Measurements from ENCODE around the gene DSCAML1. TPM values are rescaled to one million over a fixed set of nuclear protein-coding genes. Genes with fewer than 3 reads are reported as not detected.

The DSCAML1 gene
- total and polyA plus RNA-seq, 8 donors = 0.08 to 2.9 (median 0.45) TPM

- peaks cover 40 to 100% (median 98%) of the 10 kb centered on the region in 4 donors for H3K36me3 ChIP-seq
- H3K27ac ChIP-seq = no peak overlapping the region
- H3K27me3 ChIP-seq = no peaks in the 10 kb centered on the region
- TF ChIP-seq EP300 (IDR thresholded peaks at IDR 0.05) (no peak), POLR2A (IDR thresholded peaks at IDR 0.05) (no peak), POLR2AphosphoS5 (IDR thresholded peaks at IDR 0.05) (no peak)
- TF ChIP-seq, protein P1, sequence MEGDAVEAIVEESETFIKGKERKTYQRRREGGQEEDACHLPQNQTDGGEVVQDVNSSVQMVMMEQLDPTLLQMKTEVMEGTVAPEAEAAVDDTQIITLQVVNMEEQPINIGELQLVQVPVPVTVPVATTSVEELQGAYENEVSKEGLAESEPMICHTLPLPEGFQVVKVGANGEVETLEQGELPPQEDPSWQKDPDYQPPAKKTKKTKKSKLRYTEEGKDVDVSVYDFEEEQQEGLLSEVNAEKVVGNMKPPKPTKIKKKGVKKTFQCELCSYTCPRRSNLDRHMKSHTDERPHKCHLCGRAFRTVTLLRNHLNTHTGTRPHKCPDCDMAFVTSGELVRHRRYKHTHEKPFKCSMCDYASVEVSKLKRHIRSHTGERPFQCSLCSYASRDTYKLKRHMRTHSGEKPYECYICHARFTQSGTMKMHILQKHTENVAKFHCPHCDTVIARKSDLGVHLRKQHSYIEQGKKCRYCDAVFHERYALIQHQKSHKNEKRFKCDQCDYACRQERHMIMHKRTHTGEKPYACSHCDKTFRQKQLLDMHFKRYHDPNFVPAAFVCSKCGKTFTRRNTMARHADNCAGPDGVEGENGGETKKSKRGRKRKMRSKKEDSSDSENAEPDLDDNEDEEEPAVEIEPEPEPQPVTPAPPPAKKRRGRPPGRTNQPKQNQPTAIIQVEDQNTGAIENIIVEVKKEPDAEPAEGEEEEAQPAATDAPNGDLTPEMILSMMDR (IDR thresholded peaks at IDR 0.05) = no peak
- intact Hi-C loops (cut with DNase I; ENCODE audit: low total_unique reads) = no loop called here
- 94 to 98% (median 96%) methylated on average over 9 of the region's 9 CpGs for WGBS, 5 donors
- DNase-seq = no peak
- no peaks in the 10 kb centered on the region for H3K4me1 ChIP-seq
- no peaks in the 10 kb centered on the region for H3K9me3 ChIP-seq
- no peak overlapping the region for H3K4me3 ChIP-seq
These were observed 411.1 kb downstream of the DSCAML1 start for GRCh38 chr11:117385906-117386305.

DNA sequence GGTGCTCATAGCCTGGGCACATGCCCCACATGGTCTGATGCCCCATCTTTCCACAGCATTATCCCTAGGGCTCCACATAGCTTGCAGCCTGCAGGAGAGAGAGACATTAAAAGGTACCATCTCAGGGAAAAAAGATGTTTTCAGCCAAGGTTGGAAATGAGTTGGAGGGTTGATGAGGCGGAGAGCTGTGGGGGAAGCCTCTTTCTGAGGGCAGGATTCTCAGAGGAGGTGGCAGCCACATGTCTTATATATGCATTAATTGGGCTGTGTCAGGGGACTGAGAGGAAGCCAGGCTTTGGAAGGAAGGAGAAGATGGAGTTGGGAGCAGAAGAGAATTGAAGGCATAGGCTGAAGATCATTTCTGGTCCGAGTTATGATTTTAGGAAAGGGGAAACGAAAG, 411.5 kb downstream of the DSCAML1 start:
- TF ChIP-seq, protein P1 (IDR thresholded peaks at IDR 0.05) = no peak
- TF ChIP-seq POLR2AphosphoS5 (IDR thresholded peaks at IDR 0.05) (no peak), EP300 (IDR thresholded peaks at IDR 0.05) (no peak), POLR2A (IDR thresholded peaks at IDR 0.05) (no peak)
- WGBS, 5 donors = 90 to 99% (median 97%) methylated on average over 3 of the region's 3 CpGs
- Histone ChIP-seq H3K36me3 (peaks cover 41 to 100% (median 98%) of the 10 kb centered on the region in 4 donors), H3K9me3 (no peaks in the 10 kb centered on the region), H3K27ac (no peak overlapping the region), H3K4me3 (no peak overlapping the region), H3K27me3 (no peaks in the 10 kb centered on the region), H3K4me1 (no peaks in the 10 kb centered on the region)
- DNase-seq = no peak
- intact Hi-C loops (cut with DNase I; ENCODE audit: low total_unique reads) = no loop called here

- Histone ChIP-seq H3K27me3 (no peaks in the 10 kb centered on the region), H3K36me3 (peaks cover 41 to 98% (median 97%) of the 10 kb centered on the region in 4 donors), H3K27ac (no peak overlapping the region), H3K4me1 (no peaks in the 10 kb centered on the region), H3K4me3 (no peak overlapping the region), H3K9me3 (no peaks in the 10 kb centered on the region)
- DNase-seq = no peak
- TF ChIP-seq POLR2AphosphoS5 (IDR thresholded peaks at IDR 0.05) (no peak), POLR2A (IDR thresholded peaks at IDR 0.05) (no peak), EP300 (IDR thresholded peaks at IDR 0.05) (no peak)
- TF ChIP-seq, protein P1 (IDR thresholded peaks at IDR 0.05) = no peak
- 64 to 88% (median 73%) methylated on average over 1 of the region's 1 CpG for WGBS, 5 donors
- intact Hi-C loops (cut with DNase I; ENCODE audit: low total_unique reads) = no loop called here
These were observed 413.0 kb downstream of the DSCAML1 start for GRCh38 chr11:117384045-117384444.

GRCh38 chr11:117382746-117383145, 414.3 kb downstream of the DSCAML1 start:
- Histone ChIP-seq H3K27me3 (no peaks in the 10 kb centered on the region), H3K4me3 (no peak overlapping the region), H3K27ac (no peak overlapping the region), H3K9me3 (no peaks in the 10 kb centered on the region), H3K4me1 (no peaks in the 10 kb centered on the region), H3K36me3 (peaks cover 41 to 98% (median 96%) of the 10 kb centered on the region in 4 donors)
- 82 to 100% (median 92%) methylated on average over 2 to 4 of the region's 4 CpGs for WGBS, 5 donors
- no peak for TF ChIP-seq POLR2A (IDR thresholded peaks at IDR 0.05)
- TF ChIP-seq, protein P1 (IDR thresholded peaks at IDR 0.05) = no peak
- no peak for TF ChIP-seq POLR2AphosphoS5 (IDR thresholded peaks at IDR 0.05)
- no peak for TF ChIP-seq EP300 (IDR thresholded peaks at IDR 0.05)
- intact Hi-C loops (cut with DNase I; ENCODE audit: low total_unique reads) = no loop called here
- DNase-seq = no peak
